Lower leg skin (tissue), 4 donors: ENCODE results near the gene CD109. TPM values are rescaled to one million over a fixed set of nuclear protein-coding genes. Genes with fewer than 3 reads are reported as not detected.

Experiments
- DNase-seq, 2 donors: peaks; one replicate each; pipeline ENCODE4 v3.0.0-alpha.2; 2019; ENCODE audit warnings: low spot score in 2 of 2
- H3K4me3 ChIP-seq: fragments of 200-600 bp; sonication (generic); 2 replicates; pipeline ENCODE4 v1.5.1; 2017; ENCODE audit warnings: mild to moderate bottlenecking, low read depth; ENCODE audit not compliant: poor library complexity, severe bottlenecking
- CTCF ChIP-seq, 3 donors: fragments of 450-650 bp; IDR thresholded peaks; one replicate each; pipeline ENCODE4 v1.5.1; 2016; ENCODE audit warnings: antibody characterized with exemption in 3 of 3, mild to moderate bottlenecking in 3 of 3, moderate library complexity in 2 of 3
- POLR2A ChIP-seq, 2 donors: fragments of 450-650 bp; IDR thresholded peaks; one replicate each; pipeline ENCODE4 v1.6.1; 2016 to 2017; ENCODE audit warnings: antibody characterized with exemption in 2 of 2, mild to moderate bottlenecking in 1 of 2, moderate library complexity in 1 of 2
- WGBS, 2 donors: methylation state at CpG; one replicate each; pipeline ENCODE4 v1.1.5; 2018; 5-methylcytosine and 5-hydroxymethylcytosine counted together
- intact Hi-C: fragments of 100-400 bp; cut with DNase I; formaldehyde crosslinking; loops from one replicate; pipeline ENCODE4 v1.15.0; 2023; ENCODE audit warnings: low total_unique reads
- total RNA-seq, 4 donors: library from RNA; depleted of rRNA; stranded (reverse); fragments of >200 nt; gene quantifications; one replicate each; pipeline ENCODE4 v1.1.0, GENCODE V29; 2016

Gene CD109
- 10 to 100 TPM; 26.1 to 51.7 (median 33.3) TPM for total RNA-seq

GRCh38 chr6:73695619-73696421 lies at the start of gene CD109:
TSS of gene CD109 (plus strand) at chr6:73696203. CDS start at chr6:73696216, 13 bp downstream.
- 0% methylated on average over 35 to 56 of the region's 61 CpGs for WGBS, 2 donors
- DNase-seq: peak; percentile 63 to 88
- TF ChIP-seq POLR2A (IDR thresholded peaks at IDR 0.05) (no peak), CTCF (IDR thresholded peaks at IDR 0.05) (no peak)
- peak within 1 kb of the TSS; percentile 57 for H3K4me3 ChIP-seq
- intact Hi-C loops: no loop called here

GRCh38 chr6:73648166-73648565 lies 47.8 kb upstream of the CD109 start:
- H3K4me3 ChIP-seq: no peak overlapping the region
- intact Hi-C loops: no loop called here
- TF ChIP-seq CTCF (IDR thresholded peaks at IDR 0.05) (no peak), POLR2A (IDR thresholded peaks at IDR 0.05) (no peak)
- no peak for DNase-seq

GRCh38 chr6:73649783-73650182 lies 46.2 kb upstream of the CD109 start:
- no peak for DNase-seq
- intact Hi-C loops: no loop called here
- TF ChIP-seq POLR2A (IDR thresholded peaks at IDR 0.05) (no peak), CTCF (IDR thresholded peaks at IDR 0.05) (no peak)
- WGBS, 2 donors: 64 to 75% methylated on average over 4 of the region's 4 CpGs
- no peak overlapping the region for H3K4me3 ChIP-seq

GRCh38 chr6:73652637-73653570 lies 43.1 kb upstream of the CD109 start:
- WGBS, 2 donors: 1 to 2% methylated on average over 18 to 22 of the region's 32 CpGs
- TF ChIP-seq POLR2A (IDR thresholded peaks at IDR 0.05) (no peak), CTCF (IDR thresholded peaks at IDR 0.05) (no peak)
- intact Hi-C loops: no loop called here
- peak overlapping the region; percentile 89 for H3K4me3 ChIP-seq
- peak; percentile 67 to 93 for DNase-seq

- no peak for TF ChIP-seq POLR2A (IDR thresholded peaks at IDR 0.05)
- no peak for TF ChIP-seq CTCF (IDR thresholded peaks at IDR 0.05)
- intact Hi-C loops: no loop called here
- peak within 1 kb of the TSS; percentile 89 for H3K4me3 ChIP-seq
- peak; percentile 95 to 99 for DNase-seq
- 0% methylated on average over 38 to 70 of the region's 90 CpGs for WGBS, 2 donors
Observed at GRCh38 chr6:73653571-73654424, 42.2 kb upstream of the CD109 start, which contains the start of gene SLC17A5. TSS of gene SLC17A5 (minus strand) at chr6:73653992. CDS start at chr6:73653886, 106 bp downstream.
